Trophoblast cell (in vitro differentiated cells and primary cell): ENCODE measurements around the gene MYO7B.

ENCODE experiments used
- DNase-seq, 2 donors: peaks; one replicate each; pipeline ENCODE4 v3.0.0-alpha.2; 2016
- H2AFZ ChIP-seq: 2 replicates; pipeline ENCODE4 v1.6.1; 2013; ENCODE audit warnings: low read length, moderate library complexity, mild to moderate bottlenecking; ENCODE audit not compliant: insufficient read depth, poor library complexity
- H2AK5ac ChIP-seq: 2 replicates; pipeline ENCODE4 v1.6.1; 2013; ENCODE audit warnings: mild to moderate bottlenecking, low read length
- H2BK120ac ChIP-seq: 2 replicates; pipeline ENCODE4 v1.6.1; 2013; ENCODE audit warnings: low read length, mild to moderate bottlenecking, moderate library complexity; ENCODE audit not compliant: insufficient read depth, poor library complexity
- H2BK12ac ChIP-seq: 2 replicates; pipeline ENCODE4 v1.6.1; 2013; ENCODE audit warnings: mild to moderate bottlenecking, low read length, moderate library complexity
- H2BK5ac ChIP-seq: 2 replicates; pipeline ENCODE4 v1.6.1; 2013; ENCODE audit warnings: low read length, low read depth, moderate library complexity, mild to moderate bottlenecking; ENCODE audit not compliant: poor library complexity
- H3K14ac ChIP-seq: 2 replicates; pipeline ENCODE4 v1.6.1; 2013; ENCODE audit warnings: mild to moderate bottlenecking, low read length
- H3K18ac ChIP-seq: 2 replicates; pipeline ENCODE4 v1.6.1; 2013; ENCODE audit warnings: mild to moderate bottlenecking, low read length
- H3K23ac ChIP-seq: 2 replicates; pipeline ENCODE4 v1.6.1; 2013; ENCODE audit warnings: low read length
- H3K27ac ChIP-seq: 2 replicates; pipeline ENCODE4 v1.5.1; 2013; ENCODE audit warnings: low read depth, mild to moderate bottlenecking, inconsistent platforms, low read length, moderate library complexity
- H3K27me3 ChIP-seq: 2 replicates; pipeline ENCODE4 v1.6.1; 2013; ENCODE audit warnings: inconsistent platforms, mild to moderate bottlenecking, low read length, moderate library complexity; ENCODE audit not compliant: insufficient read depth
- H3K36me3 ChIP-seq, 2 experiments: 1 replicate in 1 of 2; 2 replicates in 1 of 2; pipeline ENCODE4 v1.6.1; 2013; ENCODE audit warnings: low read length in 2 of 2, mild to moderate bottlenecking in 2 of 2, moderate library complexity in 1 of 2; ENCODE audit not compliant: insufficient read depth in 2 of 2, control insufficient read depth in 1 of 2
- H3K4ac ChIP-seq: 2 replicates; pipeline ENCODE4 v1.6.1; 2013; ENCODE audit warnings: low read depth, mild to moderate bottlenecking, low read length, moderate library complexity
- H3K4me1 ChIP-seq, 2 experiments: 1 replicate in 1 of 2; 2 replicates in 1 of 2; pipeline ENCODE4 v1.6.1; 2013; ENCODE audit warnings: low read length in 2 of 2, mild to moderate bottlenecking in 2 of 2, moderate library complexity in 1 of 2; ENCODE audit not compliant: insufficient read depth in 2 of 2, control insufficient read depth in 1 of 2
- H3K4me2 ChIP-seq: 2 replicates; pipeline ENCODE4 v1.6.1; 2013; ENCODE audit warnings: inconsistent platforms, mild to moderate bottlenecking, low read length, moderate library complexity
- H3K4me3 ChIP-seq: 2 replicates; pipeline ENCODE4 v1.5.1; 2013; ENCODE audit warnings: mild to moderate bottlenecking, low read depth, low read length, inconsistent platforms
- H3K79me1 ChIP-seq: one replicate; pipeline ENCODE4 v1.6.1; 2013; ENCODE audit warnings: low read length
- H3K79me2 ChIP-seq: 2 replicates; pipeline ENCODE4 v1.6.1; 2013; ENCODE audit warnings: low read length, mild to moderate bottlenecking; ENCODE audit not compliant: control insufficient read depth, insufficient read depth, poor library complexity
- H3K9ac ChIP-seq: 2 replicates; pipeline ENCODE4 v1.6.1; 2013; ENCODE audit warnings: mild to moderate bottlenecking, low read length
- H3K9me3 ChIP-seq: 2 replicates; pipeline ENCODE4 v1.6.1; 2013; ENCODE audit warnings: low read depth, mild to moderate bottlenecking, control low read depth, inconsistent platforms, low read length; ENCODE audit not compliant: insufficient read depth
- H4K12ac ChIP-seq: 2 replicates; pipeline ENCODE4 v1.6.1; 2013; ENCODE audit warnings: low read depth, mild to moderate bottlenecking, low read length, moderate library complexity
- H4K8ac ChIP-seq: 2 replicates; pipeline ENCODE4 v1.6.1; 2013; ENCODE audit warnings: low read depth, mild to moderate bottlenecking, low read length, moderate library complexity
- H4K91ac ChIP-seq: one replicate; pipeline ENCODE4 v1.6.1; 2013; ENCODE audit warnings: low read depth, mild to moderate bottlenecking, low read length, moderate library complexity
- WGBS: extraction: QIAGEN DNeasy Blood & Tissue Kit; methylation state at CpG from one replicate; pipeline ENCODE4 v1.1.7; 2013; ENCODE audit warnings: missing lambda C conversion rate; ENCODE audit not compliant: insufficient read length, insufficient coverage; ENCODE audit errors: extremely low coverage; 5-methylcytosine and 5-hydroxymethylcytosine counted together

MYO7B gene

GRCh38 chr2:127611076-127611925 lies 75.8 kb downstream of the MYO7B start:
- Histone ChIP-seq H3K9me3 (peaks cover 6% of the 10 kb centered on the region), H3K79me2 (no peaks in the 10 kb centered on the region), H4K12ac (no peak overlapping the region), H3K4me2 (no peak overlapping the region), H4K91ac (no peak overlapping the region), H3K4me3 (no peak overlapping the region), H3K4me1 (peaks cover 3 to 9% of the 10 kb centered on the region in 2 experiments), H3K27me3 (no peaks in the 10 kb centered on the region), H3K4ac (no peak overlapping the region), H3K79me1 (no peaks in the 10 kb centered on the region), H3K27ac (no peak overlapping the region), H3K14ac (no peak overlapping the region), H2AFZ (no peak overlapping the region), H2BK12ac (no peak overlapping the region), H4K8ac (no peak overlapping the region), H3K23ac (no peak overlapping the region), H3K18ac (no peak overlapping the region), H3K36me3 (no peaks in the 10 kb centered on the region), H3K9ac (no peak overlapping the region), H2AK5ac (no peak overlapping the region), H2BK5ac (no peak overlapping the region), H2BK120ac (no peak overlapping the region)
- DNase-seq, result no peak
- WGBS, result no CpG with 5 or more reads among the region's 11 CpGs

- Histone ChIP-seq H3K79me1 (no peaks in the 10 kb centered on the region), H3K27ac (no peak overlapping the region), H4K12ac (no peak overlapping the region), H3K18ac (no peak overlapping the region), H2BK5ac (no peak overlapping the region), H2BK12ac (no peak overlapping the region), H3K79me2 (no peaks in the 10 kb centered on the region), H2BK120ac (no peak overlapping the region), H2AFZ (no peak overlapping the region), H4K8ac (no peak overlapping the region), H2AK5ac (no peak overlapping the region), H3K36me3 (no peaks in the 10 kb centered on the region), H3K4ac (no peak overlapping the region), H3K27me3 (no peaks in the 10 kb centered on the region), H3K9ac (no peak overlapping the region), H3K9me3 (peaks cover 6% of the 10 kb centered on the region), H3K23ac (no peak overlapping the region), H4K91ac (no peak overlapping the region), H3K4me1 (peaks cover 3 to 9% of the 10 kb centered on the region in 2 experiments), H3K4me3 (no peak overlapping the region), H3K14ac (no peak overlapping the region), H3K4me2 (no peak overlapping the region)
- no CpG with 5 or more reads among the region's 13 CpGs for WGBS
- DNase-seq, result no peak
Measured at GRCh38 chr2:127612111-127612822, 76.8 kb downstream of the MYO7B start.

GRCh38 chr2:127614246-127614645 lies 78.8 kb downstream of the MYO7B start:
- Histone ChIP-seq H3K18ac (no peak overlapping the region), H3K27me3 (no peaks in the 10 kb centered on the region), H2BK12ac (no peak overlapping the region), H3K14ac (no peak overlapping the region), H2AFZ (no peak overlapping the region), H4K8ac (no peak overlapping the region), H2BK120ac (no peak overlapping the region), H3K9me3 (peaks cover 6% of the 10 kb centered on the region), H2AK5ac (no peak overlapping the region), H3K4me1 (peaks cover 3 to 11% of the 10 kb centered on the region in 2 experiments), H3K79me2 (no peaks in the 10 kb centered on the region), H3K9ac (no peak overlapping the region), H3K27ac (peak overlapping the region; percentile 21), H4K91ac (peak overlapping the region; percentile 10), H3K4me3 (no peak overlapping the region), H2BK5ac (no peak overlapping the region), H4K12ac (no peak overlapping the region), H3K79me1 (no peaks in the 10 kb centered on the region), H3K4ac (no peak overlapping the region), H3K36me3 (no peaks in the 10 kb centered on the region), H3K4me2 (no peak overlapping the region), H3K23ac (no peak overlapping the region)
- no peak for DNase-seq
- WGBS, result no CpG with 5 or more reads among the region's 2 CpGs

GRCh38 chr2:127614731-127615130 lies 79.2 kb downstream of the MYO7B start:
- Histone ChIP-seq H4K91ac (no peak overlapping the region), H3K4me3 (no peak overlapping the region), H3K4me1 (peaks cover 3 to 11% of the 10 kb centered on the region in 2 experiments), H3K4me2 (no peak overlapping the region), H2AFZ (no peak overlapping the region), H2BK12ac (no peak overlapping the region), H2AK5ac (no peak overlapping the region), H3K18ac (no peak overlapping the region), H3K9ac (no peak overlapping the region), H3K36me3 (no peaks in the 10 kb centered on the region), H3K23ac (no peak overlapping the region), H3K79me2 (no peaks in the 10 kb centered on the region), H3K79me1 (no peaks in the 10 kb centered on the region), H3K4ac (no peak overlapping the region), H3K27me3 (no peaks in the 10 kb centered on the region), H3K27ac (peak overlapping the region; percentile 21), H3K9me3 (peaks cover 6% of the 10 kb centered on the region), H4K12ac (no peak overlapping the region), H4K8ac (no peak overlapping the region), H3K14ac (no peak overlapping the region), H2BK120ac (no peak overlapping the region), H2BK5ac (no peak overlapping the region)
- peak; percentile 96 for DNase-seq
- WGBS, result no CpG with 5 or more reads among the region's 3 CpGs
